ENCODE results near the gene POLRMT.

DNA sequence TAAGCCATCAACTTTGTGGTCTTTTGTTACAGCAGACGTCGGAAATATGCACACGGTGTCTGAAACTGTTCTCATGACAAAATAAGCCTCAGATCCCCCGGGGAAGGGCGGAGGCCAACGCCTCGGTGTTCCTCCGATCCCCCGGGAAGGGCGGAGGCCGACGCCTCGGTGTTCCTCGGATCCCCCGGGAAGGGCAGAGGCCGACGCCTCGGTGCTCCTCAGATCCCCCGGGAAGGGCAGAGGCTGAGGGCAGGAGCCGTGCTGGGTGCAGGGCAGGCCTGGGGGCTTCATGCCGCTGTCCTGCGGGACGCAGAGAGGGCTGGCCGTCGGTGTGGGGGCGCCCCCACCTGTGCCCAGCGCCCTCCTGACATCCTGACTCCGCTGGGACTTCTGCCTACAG is 11.0 kb upstream of the POLRMT start:
- TF ChIP-seq POLR2AphosphoS5 (IDR thresholded peaks at IDR 0.05), result no peak
- TF ChIP-seq, protein P1, sequence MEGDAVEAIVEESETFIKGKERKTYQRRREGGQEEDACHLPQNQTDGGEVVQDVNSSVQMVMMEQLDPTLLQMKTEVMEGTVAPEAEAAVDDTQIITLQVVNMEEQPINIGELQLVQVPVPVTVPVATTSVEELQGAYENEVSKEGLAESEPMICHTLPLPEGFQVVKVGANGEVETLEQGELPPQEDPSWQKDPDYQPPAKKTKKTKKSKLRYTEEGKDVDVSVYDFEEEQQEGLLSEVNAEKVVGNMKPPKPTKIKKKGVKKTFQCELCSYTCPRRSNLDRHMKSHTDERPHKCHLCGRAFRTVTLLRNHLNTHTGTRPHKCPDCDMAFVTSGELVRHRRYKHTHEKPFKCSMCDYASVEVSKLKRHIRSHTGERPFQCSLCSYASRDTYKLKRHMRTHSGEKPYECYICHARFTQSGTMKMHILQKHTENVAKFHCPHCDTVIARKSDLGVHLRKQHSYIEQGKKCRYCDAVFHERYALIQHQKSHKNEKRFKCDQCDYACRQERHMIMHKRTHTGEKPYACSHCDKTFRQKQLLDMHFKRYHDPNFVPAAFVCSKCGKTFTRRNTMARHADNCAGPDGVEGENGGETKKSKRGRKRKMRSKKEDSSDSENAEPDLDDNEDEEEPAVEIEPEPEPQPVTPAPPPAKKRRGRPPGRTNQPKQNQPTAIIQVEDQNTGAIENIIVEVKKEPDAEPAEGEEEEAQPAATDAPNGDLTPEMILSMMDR (IDR thresholded peaks at IDR 0.05), result no peak
